ENCODE measurements around the gene CNKSR3.
A peak's percentile ranks its signal among the peaks of the same experiment; 100 is the strongest.

Gene CNKSR3

DNA sequence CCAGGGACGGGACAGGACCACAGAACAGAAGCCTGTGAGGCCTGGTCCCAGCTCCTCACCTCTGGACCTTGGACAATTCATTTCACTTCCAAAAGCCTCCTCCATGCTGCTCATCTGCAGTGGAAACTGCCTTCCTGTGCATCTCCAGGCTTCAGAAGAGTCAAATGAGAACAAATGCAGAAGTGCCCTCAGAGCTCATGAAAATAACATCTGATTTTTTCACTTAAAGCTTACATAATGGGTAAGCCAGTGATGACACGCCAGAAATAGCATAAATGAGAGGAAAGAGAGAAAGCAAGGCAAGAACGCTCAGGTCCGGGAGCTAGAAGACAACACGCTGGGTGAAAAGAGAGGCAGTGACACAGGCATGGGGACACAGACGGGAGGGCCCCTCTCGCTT is 7.9 kb downstream of the CNKSR3 start:
- no peak for DNase-seq (ENCODE audit: low read depth)

DNA sequence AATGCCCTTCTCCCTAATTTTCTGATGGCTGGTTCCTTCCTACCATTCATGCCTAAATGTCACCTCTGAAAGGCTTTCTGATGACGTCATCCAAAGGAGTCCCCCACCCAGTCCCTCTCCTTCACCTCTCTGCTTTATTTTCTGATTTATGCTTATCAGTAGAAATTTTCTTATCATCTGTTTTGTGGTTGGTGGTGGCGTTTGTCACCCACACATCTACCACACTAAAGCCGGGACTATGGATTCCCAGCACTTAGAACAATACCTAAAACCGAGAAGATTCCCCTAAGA is 9.0 kb downstream of the CNKSR3 start:
- no peak for DNase-seq (ENCODE audit: low read depth)

DNA sequence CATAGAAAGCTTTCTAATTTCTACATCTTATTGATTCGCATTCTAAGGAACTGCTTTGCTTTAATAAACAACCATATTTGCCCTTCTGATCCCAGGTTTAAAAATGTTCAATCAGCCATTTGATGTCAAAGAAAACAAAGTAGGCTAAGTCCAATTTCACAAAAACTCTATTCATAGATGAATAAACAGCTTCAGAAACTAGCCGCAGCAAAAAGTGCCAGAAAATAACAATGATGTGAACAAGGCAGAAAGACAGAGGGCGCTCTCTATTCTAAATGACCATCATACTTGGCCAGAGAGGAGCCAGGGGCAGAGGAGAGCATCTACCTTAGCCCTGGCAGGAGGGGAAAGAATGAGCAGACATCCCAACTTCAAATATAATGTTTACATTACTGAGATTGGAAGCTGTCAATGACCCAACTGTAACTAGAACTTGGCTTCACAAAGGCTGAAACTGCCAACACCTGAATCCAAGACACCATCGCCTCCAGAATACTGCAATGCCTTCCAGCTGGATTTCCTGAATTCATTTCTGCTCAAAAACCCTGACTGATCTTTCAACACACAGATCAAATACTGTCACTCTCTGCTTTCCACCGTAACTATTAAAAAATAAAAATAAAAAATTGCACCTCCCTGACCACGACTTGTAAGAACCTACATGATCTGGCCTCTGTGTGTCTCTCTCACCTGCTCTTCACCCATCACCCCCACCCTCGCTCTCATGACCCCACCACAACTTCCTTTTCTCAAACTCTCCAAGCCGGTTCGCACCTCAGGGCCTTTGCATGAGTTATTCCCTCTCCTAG is 9.5 kb downstream of the CNKSR3 start:
- no peak for DNase-seq (ENCODE audit: low read depth)

DNA sequence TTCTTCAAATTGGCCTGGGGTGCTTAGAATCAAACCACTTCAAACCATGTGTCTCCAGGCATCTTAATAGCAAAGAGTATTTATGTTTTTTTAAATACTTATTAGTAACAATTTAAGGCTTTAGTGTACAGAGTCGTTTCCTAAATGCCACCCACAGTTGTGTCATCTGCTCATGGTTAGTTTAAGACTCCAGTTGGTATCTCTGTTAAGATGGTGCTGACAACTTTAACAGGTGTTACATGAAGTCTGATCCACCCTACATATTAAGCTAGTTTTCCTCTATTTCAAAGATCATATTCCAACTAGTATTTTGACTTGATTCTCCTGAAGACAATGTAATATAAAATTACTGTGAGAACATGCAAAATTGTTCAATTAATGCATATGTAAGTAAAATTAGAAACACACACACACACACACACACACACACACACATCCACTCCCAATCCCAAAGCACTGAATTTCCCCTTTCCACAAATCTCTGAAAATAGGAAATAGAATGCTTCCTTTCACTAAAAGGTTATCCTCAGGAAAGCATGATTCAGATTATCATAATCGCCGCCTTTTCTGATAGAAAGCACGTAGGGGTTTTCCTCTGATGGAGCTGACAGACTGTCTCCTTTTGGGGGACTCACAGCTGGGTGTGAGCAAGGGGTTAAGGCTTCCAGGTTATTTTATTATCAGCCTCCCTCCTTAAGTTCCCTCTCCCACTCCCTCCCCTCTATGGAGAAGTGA is 10.5 kb downstream of the CNKSR3 start:
- DNase-seq (ENCODE audit: low read depth): no peak

DNA sequence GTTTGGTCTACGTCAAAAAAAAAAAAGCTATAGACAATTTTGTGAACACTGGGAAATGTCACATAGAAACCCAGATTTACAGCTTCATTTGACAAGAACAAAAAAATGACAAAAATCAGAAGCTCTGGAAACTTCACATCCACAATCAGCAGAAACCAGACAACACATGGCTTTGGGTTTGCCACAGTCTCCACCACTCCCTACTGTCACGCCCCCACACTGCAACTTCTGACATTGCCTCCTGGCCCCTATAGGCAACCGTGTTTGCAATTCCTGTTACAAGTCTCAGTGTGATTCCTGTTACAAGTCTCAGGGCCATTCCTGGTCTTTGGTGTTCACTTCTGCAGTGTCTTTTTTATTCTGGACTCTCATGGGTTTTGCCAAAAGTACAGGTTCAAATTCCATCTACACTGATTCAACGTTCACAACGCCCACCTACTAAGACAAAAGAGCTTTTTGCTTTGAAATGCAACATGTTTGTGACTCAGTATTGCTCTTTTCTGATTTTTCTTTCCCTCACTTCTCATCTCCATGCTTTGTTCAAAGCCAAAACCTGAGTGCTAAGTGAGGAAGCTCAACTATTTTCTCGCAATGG is 12.0 kb downstream of the CNKSR3 start:
- DNase-seq (ENCODE audit: low read depth): no peak

DNA sequence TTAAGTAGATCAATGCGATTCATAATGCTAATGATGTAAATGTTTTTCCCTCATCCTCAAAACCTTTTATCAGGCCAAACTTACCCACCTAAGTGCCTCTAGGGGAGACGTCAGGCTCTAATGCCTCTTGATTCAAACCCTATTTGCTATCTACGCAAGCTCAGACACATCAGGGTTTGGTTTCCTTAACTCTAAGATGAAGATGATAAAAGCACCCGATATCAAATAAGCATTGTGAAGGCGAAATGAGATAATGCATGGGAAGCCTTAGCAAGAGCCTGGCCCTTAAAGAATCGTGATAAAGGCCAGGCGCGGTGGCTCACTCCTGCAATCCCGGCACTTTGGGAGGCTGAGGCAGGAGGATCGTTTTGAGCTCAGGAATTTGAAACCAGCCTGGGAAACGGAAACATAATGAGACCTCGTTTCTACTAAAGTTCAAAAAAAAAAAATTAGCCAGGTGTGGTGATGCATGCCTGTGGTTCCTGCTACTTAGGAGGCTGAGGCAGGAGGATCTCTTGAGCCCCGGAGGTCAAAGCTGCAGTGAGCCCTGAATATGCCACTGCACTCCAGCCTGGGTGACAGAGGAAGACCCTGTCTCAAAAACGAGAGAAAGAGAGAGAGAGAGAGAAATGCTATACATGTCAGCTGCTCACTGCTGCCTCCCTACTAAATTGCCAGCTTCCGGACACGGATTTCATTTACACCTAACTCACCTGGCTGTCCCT is 13.5 kb downstream of the CNKSR3 start:
- DNase-seq (ENCODE audit: low read depth): no peak

DNA sequence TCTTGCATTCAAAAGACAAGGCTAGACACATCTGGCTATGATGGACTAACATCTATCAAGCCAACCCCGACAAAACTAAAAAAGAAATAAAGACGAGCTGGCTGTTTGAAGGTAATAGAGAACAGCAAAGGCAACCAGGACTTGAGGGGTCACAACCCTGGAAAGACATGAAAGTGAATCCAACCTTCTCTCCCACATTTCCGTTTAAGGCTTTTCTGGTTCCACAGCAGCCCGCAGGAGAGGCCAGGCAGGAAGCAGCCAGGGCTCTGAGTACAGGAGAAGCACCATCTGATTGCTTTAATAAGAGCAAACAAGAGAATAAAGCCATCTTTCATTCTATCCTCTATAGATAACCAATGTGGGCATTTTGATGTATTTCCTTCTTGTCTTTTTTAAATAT is 14.3 kb downstream of the CNKSR3 start:
- DNase-seq (ENCODE audit: low read depth): no peak

DNA sequence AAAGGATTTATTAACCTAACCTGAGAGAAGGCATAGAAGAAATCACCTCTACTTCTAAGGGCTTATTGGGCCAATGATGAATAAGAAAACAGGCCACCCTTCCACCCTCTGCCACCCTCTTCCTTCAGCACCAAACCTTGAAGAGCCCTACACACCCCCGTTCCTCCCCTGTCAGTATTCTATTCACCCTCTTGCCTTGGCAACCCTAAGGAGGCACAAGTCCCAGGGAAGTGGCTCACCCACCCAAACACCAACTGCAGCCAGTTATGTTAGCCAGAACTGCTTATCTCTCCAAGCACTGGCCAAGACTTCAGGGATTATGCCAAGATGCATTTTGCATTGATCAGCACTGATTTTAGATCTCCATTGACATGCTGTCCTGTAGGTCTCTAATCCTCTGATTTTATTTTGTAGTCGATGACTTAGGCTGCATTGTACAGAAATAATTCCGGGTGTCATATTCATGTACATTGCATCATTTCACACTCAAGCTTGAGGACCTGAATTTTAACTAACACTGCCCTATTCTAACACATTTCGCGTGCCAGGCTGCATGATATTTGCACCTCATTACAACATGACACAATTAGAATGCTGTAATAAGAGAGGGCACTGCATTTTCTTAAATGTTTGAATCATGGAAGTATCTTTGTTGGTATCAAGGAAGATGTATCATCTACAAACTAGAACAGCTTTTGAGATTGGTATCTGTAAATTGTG is 15.7 kb downstream of the CNKSR3 start:
- DNase-seq (ENCODE audit: low read depth): no peak

DNA sequence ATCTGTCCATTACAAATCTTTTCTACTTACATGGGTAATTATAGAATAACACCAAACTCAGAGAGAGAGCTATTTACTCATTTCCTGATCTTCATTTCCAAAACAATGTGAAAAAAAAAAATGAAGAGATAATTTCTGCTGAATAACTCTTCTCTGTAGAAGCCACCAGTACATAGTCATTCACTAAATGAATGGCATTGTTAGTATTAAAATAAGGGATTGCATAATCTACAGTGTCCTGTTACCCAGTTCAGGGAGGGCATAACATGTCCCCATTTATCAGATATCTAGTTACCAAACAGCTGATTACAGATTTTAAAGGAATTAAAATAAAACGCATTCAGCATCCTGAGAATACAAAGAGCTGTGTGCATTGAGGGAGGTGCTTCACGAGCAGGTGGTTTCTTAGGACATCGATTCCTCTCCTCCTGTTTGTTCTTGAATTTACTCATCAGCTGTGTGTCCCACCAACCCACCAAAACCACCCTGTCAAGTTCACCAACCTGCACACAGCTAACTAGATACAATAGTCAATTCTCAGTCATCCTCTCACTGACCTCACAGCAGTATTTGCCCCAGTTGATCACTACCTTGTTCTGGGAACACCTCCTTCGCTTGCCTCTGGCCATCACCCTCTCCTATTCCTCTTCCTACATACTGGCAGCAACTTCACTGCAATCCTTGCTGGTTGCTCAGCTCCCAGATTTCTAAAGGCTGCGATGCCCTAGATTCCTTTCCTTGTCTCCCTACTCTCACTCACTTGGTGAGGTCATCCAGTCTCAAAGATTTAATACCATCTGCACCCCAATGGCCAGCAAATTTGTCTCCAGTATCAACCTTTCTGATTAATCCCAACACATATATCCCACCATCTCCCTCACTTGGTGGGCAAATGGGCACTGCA is 18.7 kb downstream of the CNKSR3 start:
- no peak for DNase-seq (ENCODE audit: low read depth)

DNA sequence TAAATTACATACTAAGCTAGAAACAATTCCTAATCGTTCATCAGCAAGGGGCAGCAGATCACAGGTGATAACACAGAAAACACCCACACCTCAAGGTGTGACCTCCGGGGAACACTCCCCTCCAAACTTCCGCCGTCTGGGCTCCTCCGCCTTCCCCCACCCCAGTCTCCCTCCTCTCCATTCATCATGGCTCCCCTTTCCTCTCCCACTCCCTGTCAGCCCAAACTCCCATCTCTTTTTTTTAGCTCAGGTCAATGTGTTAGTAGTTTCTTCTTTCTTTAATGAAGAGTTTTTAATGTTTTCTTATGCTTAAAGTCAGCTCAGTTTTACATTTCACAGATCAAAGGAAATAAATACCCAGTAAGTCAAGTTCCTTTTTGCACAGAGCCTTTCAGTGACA is 20.7 kb downstream of the CNKSR3 start:
- DNase-seq (ENCODE audit: low read depth): no peak

DNA sequence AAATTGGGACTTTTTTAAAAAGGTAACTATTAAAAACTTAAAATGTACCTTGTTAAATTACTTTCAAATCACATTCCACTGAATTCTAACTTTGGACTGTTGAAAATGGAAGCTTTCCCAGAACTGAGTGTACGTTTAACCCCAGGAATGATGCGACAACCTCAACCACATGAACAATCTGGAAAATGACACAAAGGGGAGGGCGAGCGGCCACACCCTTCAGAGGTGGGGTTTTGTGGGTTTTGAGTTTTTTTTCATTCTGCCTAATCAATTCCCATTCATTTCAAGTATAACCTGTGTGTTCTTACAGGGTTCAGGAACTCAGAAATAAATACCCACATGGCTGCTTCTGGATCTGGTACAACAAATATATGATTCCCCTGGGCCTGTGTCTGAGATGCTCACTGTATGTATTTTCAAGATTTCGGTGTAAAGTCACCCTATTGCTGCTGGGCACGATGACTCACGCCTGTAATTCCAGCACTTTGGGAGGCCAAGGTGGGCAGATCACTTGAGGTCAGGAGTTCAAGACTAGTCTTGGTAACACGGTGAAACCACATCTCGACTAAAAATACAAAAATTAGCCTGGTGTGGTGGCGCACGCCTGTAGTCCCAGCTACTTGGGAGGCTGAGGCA is 21.6 kb downstream of the CNKSR3 start:
- peak; percentile 42 for DNase-seq (ENCODE audit: low read depth)

DNA sequence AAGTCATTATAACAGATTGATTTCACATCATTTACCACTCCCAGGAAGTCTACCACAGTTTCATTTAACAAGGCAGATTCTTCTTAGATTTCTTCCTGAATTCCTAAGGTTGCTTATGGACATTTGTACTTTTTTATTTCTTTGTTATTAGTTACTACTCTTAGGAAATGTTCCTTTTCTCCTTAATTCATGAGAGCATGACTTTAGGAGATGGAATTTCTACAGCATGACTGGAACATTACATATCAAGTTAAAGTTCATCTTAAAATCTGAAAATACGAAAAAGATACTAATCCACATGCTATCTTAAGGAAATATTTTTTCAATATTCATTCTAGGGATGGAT is 22.3 kb downstream of the CNKSR3 start:
- DNase-seq (ENCODE audit: low read depth): no peak

DNA sequence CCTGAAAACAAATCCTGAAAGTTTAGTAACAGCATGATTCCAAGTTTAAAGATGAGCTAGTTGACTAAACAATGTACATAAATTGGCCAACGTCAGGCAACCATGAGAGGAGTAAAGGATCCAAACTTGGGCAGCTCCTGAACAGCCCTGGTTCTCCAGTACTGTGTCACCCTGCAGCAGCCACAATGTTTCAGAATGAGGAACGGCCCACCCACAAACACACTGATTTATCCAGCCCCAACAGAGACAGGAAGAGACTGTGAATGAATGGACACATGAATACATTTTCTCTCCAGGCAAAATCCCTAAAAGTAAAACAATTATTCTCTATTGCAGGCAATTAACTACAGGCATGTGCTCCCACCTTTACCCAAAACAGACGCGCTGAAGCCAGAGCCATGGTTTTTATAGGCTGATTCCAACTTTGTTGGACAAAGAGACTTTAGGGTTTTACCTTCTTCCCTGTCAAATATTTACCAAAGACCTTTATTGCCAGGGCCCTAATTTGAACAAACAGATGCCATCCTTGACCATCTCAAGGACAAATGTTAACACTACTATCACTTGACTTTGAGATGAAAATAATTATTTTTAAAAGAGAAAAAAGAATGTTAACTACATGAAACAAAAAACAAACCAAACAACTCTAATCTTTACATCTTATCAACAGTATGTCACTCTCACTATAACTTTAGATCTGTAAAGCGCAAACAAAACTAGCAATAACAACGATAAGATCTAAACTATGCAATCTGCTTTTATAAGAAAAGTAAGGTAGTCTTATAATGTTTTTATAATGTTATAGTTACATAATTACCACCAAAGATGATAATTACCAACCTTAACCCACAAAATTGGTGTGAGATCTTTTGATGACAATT is 22.9 kb downstream of the CNKSR3 start:
- no peak for DNase-seq (ENCODE audit: low read depth)

DNA sequence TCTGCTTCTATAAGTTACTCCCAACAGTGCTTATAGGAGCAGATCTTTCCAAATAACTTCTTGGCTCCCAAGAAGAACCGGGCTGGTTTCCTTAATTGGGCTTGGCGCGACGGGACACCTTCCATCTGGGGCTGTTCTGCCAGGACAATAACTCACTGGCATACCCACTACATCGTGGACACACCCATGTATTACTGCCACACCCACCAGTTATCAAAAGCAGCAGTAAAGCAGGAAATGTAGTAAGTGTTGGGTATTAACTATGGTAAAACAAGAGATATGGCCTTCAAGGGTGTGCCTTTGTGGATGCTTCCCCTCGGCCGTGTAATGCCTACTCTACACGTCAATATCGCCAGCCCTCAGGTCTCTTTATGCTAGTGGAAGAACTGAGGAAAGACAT is 24.7 kb downstream of the CNKSR3 start:
- no peak for DNase-seq (ENCODE audit: low read depth)

DNA sequence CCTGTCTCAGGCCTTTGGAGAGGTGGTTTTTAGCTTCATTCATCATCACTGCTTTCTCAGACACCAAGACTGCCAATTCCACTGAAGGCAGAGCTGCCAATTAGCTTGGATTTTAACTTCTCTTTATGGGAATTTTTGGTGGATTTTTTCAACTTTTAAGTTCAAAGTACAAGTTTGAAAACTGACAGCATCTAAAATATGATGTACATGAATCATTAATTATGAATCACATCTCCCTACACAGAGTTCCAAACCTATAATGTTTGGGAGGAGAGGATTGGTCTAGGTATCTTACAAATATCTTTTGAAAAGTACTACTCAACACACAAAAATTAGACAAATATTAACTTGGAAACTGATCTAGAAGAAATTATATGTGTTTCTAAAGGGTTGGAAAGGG is 25.5 kb downstream of the CNKSR3 start:
- DNase-seq (ENCODE audit: low read depth): no peak

DNA sequence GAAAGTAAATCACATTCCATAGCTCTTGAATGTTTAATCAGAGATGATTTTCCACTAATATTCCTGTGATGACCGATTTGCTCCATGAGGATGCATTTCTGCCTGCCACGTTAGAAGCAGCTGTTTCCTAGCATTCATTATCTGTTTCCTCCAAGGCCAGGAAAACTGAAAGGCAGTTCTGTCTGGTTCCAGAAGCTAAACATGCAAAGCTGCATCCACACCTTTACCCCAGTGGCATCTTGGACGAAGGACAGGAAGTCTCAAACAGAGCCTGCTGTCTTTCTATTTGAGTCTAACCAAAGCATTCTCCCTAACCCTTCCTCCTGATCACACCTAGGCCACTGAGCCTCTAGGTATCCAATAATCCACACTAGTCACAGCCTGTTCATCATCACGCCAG is 27.6 kb downstream of the CNKSR3 start:
- no peak for DNase-seq (ENCODE audit: low read depth)

DNA sequence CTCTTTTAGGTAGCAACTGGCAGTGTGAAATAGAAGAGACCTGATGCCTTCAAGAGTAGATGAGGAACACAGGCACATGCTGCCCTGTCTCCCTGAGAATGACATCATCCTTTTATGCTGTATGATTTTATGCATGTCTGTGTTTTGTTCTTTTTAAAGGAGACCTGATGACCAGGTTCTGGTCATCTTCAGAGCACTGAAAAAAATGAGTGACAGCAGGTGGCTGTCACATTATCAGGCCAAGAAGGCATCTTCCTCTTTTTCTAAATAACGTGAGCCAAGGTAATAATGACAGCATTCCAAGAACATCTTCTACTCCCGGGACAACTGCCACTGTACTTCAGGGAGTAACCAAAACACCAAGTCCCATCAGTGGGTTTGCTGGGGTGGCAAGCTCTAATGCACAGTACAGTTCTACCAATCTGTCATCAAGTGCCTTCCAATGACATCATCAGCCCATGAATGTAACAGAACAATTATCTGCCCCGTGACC is 28.9 kb downstream of the CNKSR3 start:
- no peak for DNase-seq (ENCODE audit: low read depth)

DNA sequence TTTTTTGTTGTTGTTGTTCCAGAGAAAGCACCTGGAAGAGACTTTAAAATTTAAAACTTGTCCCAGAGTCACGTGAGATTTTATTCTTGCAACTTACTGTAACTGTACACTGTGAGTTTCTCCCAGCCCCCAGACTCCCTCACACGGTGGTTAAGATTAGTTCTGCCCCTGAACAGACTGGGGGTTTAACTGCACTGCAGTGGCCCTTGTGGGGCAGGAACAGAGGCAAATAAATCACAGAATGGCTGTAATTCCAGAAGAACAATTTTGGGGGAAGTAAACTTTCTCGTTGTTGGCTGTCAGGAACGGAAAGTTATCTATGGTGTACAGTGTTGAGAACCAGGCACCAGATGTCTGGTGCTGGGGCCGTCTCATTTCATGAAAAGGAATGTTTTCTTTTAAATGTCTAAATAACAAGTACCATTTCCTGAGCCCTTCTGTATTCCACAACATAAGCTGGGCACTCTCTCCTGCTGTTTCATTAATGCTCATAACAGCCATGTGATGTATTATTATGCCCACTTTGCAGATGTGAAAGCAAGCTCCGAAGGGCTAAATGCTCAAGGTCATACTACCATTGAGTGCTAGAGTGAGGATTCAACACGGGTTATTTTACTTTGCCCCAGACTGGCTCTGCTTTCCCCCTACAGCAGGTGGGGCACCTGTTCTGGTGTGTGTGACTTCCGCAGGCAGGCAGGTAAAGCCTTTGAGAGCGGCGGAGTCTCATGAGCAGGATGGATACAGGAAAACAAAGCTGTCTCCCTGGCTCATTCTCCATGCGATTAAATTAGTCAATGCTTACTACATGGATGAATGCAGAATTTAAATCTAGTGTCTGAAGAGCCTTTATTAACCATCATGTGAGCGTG is 30.5 kb downstream of the CNKSR3 start:
- DNase-seq (ENCODE audit: low read depth): no peak

DNA sequence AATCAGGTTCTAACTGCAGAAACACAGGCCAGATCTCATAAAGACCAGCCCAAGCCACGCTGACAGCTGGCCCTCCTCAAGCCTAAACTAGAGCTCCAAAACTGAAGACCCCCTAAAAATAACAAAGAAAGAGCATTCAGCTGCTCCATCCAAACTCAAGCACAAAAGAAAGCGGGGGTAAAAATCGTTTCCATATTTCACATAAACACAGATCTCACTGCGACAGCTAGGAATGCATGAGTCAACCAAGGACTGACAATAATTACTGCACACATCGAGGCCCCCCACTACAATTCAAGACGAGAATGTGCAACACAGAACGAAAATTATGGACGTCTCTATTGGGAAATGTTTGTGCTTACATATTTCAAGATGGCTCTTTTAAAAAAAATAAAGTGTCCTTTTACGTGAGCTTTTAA is 31.1 kb downstream of the CNKSR3 start:
- DNase-seq (ENCODE audit: low read depth): no peak

All from fibroblast of the conjunctiva (primary cell).